Esophagus muscularis mucosa (tissue), 4 donors: ENCODE data around the gene ASIC2.

Experiments
- EP300 ChIP-seq: sonication (generic); formaldehyde crosslinking; IDR thresholded peaks from one replicate; pipeline ENCODE4 v1.6.1; 2017; ENCODE audit warnings: antibody characterized with exemption
- POLR2A ChIP-seq: fragments of 450-650 bp; IDR thresholded peaks from one replicate; pipeline ENCODE4 v1.6.1; 2017; ENCODE audit warnings: antibody characterized with exemption, moderate library complexity, mild to moderate bottlenecking, low read depth
- POLR2AphosphoS5 ChIP-seq, 2 donors: sonication (generic); formaldehyde crosslinking; IDR thresholded peaks; one replicate each; pipeline ENCODE4 v1.6.1; 2017; ENCODE audit warnings: antibody characterized with exemption in 2 of 2
- TF ChIP-seq, protein P1 (sequence below), 3 experiments: fragments of 200-600 bp in 2 of 3; fragments of 450-650 bp in 1 of 3; sonication (generic) in 2 of 3; IDR thresholded peaks; one replicate each; pipeline ENCODE4 v1.5.1; 2017 to 2019; ENCODE audit warnings: antibody characterized with exemption in 3 of 3, mild to moderate bottlenecking in 2 of 3, moderate library complexity in 1 of 3

DNA sequence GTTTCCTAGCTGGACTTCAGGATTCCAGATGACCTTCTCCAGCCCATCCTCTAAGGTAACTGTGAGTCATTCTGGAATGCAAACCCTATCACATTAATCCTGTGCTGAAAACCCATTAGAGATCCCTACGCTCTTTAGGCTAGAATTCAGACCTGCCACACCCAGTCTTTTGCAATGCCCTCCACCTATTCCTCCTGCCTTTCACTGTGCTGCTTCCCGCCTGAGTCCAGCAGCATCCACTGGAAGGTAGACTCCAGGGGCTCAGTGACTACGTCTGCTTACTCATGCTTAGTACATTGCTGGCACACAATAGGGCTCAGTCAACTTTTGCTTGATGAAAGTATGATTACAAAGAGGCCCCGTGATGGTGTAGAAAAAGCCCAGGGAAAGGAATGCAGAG lies 180.3 kb downstream of the ASIC2 start:
- TF ChIP-seq, protein P1, sequence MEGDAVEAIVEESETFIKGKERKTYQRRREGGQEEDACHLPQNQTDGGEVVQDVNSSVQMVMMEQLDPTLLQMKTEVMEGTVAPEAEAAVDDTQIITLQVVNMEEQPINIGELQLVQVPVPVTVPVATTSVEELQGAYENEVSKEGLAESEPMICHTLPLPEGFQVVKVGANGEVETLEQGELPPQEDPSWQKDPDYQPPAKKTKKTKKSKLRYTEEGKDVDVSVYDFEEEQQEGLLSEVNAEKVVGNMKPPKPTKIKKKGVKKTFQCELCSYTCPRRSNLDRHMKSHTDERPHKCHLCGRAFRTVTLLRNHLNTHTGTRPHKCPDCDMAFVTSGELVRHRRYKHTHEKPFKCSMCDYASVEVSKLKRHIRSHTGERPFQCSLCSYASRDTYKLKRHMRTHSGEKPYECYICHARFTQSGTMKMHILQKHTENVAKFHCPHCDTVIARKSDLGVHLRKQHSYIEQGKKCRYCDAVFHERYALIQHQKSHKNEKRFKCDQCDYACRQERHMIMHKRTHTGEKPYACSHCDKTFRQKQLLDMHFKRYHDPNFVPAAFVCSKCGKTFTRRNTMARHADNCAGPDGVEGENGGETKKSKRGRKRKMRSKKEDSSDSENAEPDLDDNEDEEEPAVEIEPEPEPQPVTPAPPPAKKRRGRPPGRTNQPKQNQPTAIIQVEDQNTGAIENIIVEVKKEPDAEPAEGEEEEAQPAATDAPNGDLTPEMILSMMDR (IDR thresholded peaks at IDR 0.05), result no peak
- TF ChIP-seq POLR2A, result no peak
- TF ChIP-seq POLR2AphosphoS5 (IDR thresholded peaks at IDR 0.05), result no peak
- TF ChIP-seq EP300, result no peak
